ENCODE results near the gene ERMARD. TPM values are rescaled to one million over a fixed set of nuclear protein-coding genes. Genes with fewer than 3 reads are reported as not detected.
A peak's percentile ranks its signal among the peaks of the same experiment; 100 is the strongest.

ERMARD gene
- total and polyA plus RNA-seq, 2 donors (not counting 1 experiment from before 2014, with no cell fraction given), result 22.0 to 32.5 TPM

GRCh38 chr6:169723200-169723909, 28.1 kb upstream of the ERMARD start:
- Histone ChIP-seq H3K79me2 (ENCODE audit: control insufficient read depth, insufficient read depth, low read length) (peaks cover 29% of the 10 kb centered on the region), H4K20me1 (ENCODE audit: control insufficient read depth, extremely low read depth, insufficient read depth, low read length) (no peaks in the 10 kb centered on the region), H2AFZ (ENCODE audit: low read length) (peak overlapping the region; percentile 66), H3K36me3 (ENCODE audit: control insufficient read depth, insufficient read depth, low read length) (no peaks in the 10 kb centered on the region), H3K27ac (ENCODE audit: insufficient read depth, low read length) (peak overlapping the region; percentile 73), H3K4me2 (ENCODE audit: extremely low read depth, insufficient read depth, low read length) (peak overlapping the region; percentile 78), H3K9me3 (ENCODE audit: control insufficient read depth, insufficient read depth, low read depth, low read length) (no peaks in the 10 kb centered on the region), H3K4me1 (ENCODE audit: control insufficient read depth, extremely low read depth, insufficient read depth, low read length) (peaks cover 2% of the 10 kb centered on the region), H3K27me3 (ENCODE audit: control insufficient read depth, insufficient read depth, low read length) (no peaks in the 10 kb centered on the region), H3K4me3 (replicated peaks in 1 of 4; ENCODE audit: control extremely low read depth in 1 of 4, insufficient read depth in 1 of 4, low read depth in 3 of 4, low read length in 4 of 4) (peak overlapping the region; percentile 31 to 97 (median 58)), H3K9ac (ENCODE audit: insufficient read depth, low read length) (peak overlapping the region; percentile 87)
- peak; percentile 66 to 80 for DNase-seq (ENCODE audit: low read depth in 2 of 2)
- TF ChIP-seq CTCF (conservative IDR thresholded peaks at IDR 0.05 in 1 of 2, IDR thresholded peaks at IDR 0.05 in 1 of 2; ENCODE audit: low read depth in 1 of 2, low read length in 2 of 2), result no peak
- TF ChIP-seq EZH2 (IDR thresholded peaks at IDR 0.05; ENCODE audit: low read length, missing control alignments), result no peak

GRCh38 chr6:169723991-169724493, 27.4 kb upstream of the ERMARD start:
- H3K4me3 ChIP-seq (replicated peaks in 1 of 4; ENCODE audit: control extremely low read depth in 1 of 4, insufficient read depth in 1 of 4, low read depth in 3 of 4, low read length in 4 of 4), result peak overlapping the region in 2 of 4 experiments; percentile 21 to 43
- no peak for TF ChIP-seq CTCF (conservative IDR thresholded peaks at IDR 0.05 in 1 of 2, IDR thresholded peaks at IDR 0.05 in 1 of 2; ENCODE audit: low read depth in 1 of 2, low read length in 2 of 2)
- no peaks in the 10 kb centered on the region for H4K20me1 ChIP-seq (ENCODE audit: control insufficient read depth, extremely low read depth, insufficient read depth, low read length)
- H3K4me1 ChIP-seq (ENCODE audit: control insufficient read depth, extremely low read depth, insufficient read depth, low read length), result peaks cover 2% of the 10 kb centered on the region
- no peaks in the 10 kb centered on the region for H3K9me3 ChIP-seq (ENCODE audit: control insufficient read depth, insufficient read depth, low read depth, low read length)
- peaks cover 27% of the 10 kb centered on the region for H3K79me2 ChIP-seq (ENCODE audit: control insufficient read depth, insufficient read depth, low read length)
- no peaks in the 10 kb centered on the region for H3K36me3 ChIP-seq (ENCODE audit: control insufficient read depth, insufficient read depth, low read length)
- DNase-seq (ENCODE audit: low read depth in 2 of 2), result peak; percentile 17 to 19
- peak overlapping the region; percentile 77 for H3K9ac ChIP-seq (ENCODE audit: insufficient read depth, low read length)
- H3K4me2 ChIP-seq (ENCODE audit: extremely low read depth, insufficient read depth, low read length), result no peak overlapping the region
- no peaks in the 10 kb centered on the region for H3K27me3 ChIP-seq (ENCODE audit: control insufficient read depth, insufficient read depth, low read length)
- no peak overlapping the region for H2AFZ ChIP-seq (ENCODE audit: low read length)
- no peak overlapping the region for H3K27ac ChIP-seq (ENCODE audit: insufficient read depth, low read length)

- Histone ChIP-seq H3K4me3 (replicated peaks in 1 of 4; ENCODE audit: control extremely low read depth in 1 of 4, insufficient read depth in 1 of 4, low read depth in 3 of 4, low read length in 4 of 4) (peak within 1 kb of the TSS; percentile 50 to 97 (median 67)), H4K20me1 (ENCODE audit: control insufficient read depth, extremely low read depth, insufficient read depth, low read length) (no peaks in the 10 kb centered on the region), H3K27ac (ENCODE audit: insufficient read depth, low read length) (peak within 1 kb of the TSS; percentile 87), H3K4me1 (ENCODE audit: control insufficient read depth, extremely low read depth, insufficient read depth, low read length) (peaks cover 2% of the 10 kb centered on the region), H3K27me3 (ENCODE audit: control insufficient read depth, insufficient read depth, low read length) (no peaks in the 10 kb centered on the region), H3K9ac (ENCODE audit: insufficient read depth, low read length) (peak within 1 kb of the TSS; percentile 88), H3K79me2 (ENCODE audit: control insufficient read depth, insufficient read depth, low read length) (peaks cover 24% of the 10 kb centered on the region), H3K4me2 (ENCODE audit: extremely low read depth, insufficient read depth, low read length) (peak within 1 kb of the TSS; percentile 88), H3K9me3 (ENCODE audit: control insufficient read depth, insufficient read depth, low read depth, low read length) (no peaks in the 10 kb centered on the region), H3K36me3 (ENCODE audit: control insufficient read depth, insufficient read depth, low read length) (no peaks in the 10 kb centered on the region), H2AFZ (ENCODE audit: low read length) (peak within 1 kb of the TSS; percentile 66)
- TF ChIP-seq CTCF (conservative IDR thresholded peaks at IDR 0.05 in 1 of 2, IDR thresholded peaks at IDR 0.05 in 1 of 2; ENCODE audit: low read depth in 1 of 2, low read length in 2 of 2), result no peak
- no peak for TF ChIP-seq EZH2 (IDR thresholded peaks at IDR 0.05; ENCODE audit: low read length, missing control alignments)
- peak; percentile 28 to 47 for DNase-seq (ENCODE audit: low read depth in 2 of 2)
These were observed 26.8 kb upstream of the ERMARD start, which contains the start of gene PHF10 for GRCh38 chr6:169724494-169725124. PHF10 (minus strand) TSS chr6:169724500; CDS start chr6:169723931, 569 bp downstream.
